ENCODE measurements around the gene ANGPTL2.

The ANGPTL2 gene

DNA sequence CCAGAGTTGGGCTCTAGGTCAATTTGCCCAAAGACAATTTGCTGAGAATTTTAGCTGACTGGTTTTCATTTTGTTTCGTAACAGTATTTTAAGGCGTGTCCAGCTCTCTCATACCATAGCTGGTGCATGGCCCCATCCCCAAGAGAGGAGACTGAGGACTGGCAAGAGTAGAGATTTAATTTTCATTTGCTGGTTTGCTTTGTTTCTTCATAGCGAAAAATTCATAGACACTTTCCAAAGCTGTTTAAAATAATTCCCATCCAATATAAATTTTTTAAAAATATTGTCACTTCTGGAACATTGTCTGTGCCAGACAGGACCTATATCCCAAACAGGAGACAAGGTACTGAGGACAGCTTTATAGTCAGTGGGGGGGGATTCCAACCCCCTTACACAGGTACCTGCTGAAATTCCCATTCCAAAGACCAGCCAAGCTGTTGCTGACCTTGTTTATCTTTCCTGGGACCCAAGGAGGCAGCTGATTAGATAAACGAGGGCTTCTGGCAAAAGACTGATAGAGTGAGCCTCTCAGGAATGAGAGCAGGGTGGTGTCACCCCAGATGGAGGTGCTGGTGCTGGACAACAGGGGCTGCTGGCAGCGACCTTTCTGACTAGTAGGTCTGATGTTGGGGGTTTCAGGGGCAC, 6.8 kb upstream of the ANGPTL2 start:
- ChIA-PET POLR2A (ENCODE audit: low non-redundant PET) (no interaction called here), CTCF (interaction anchor here (1.4 kb wide), 1 partner anchor 164 kb away, joined by 3 read pairs; no protein-coding TSS in a partner anchor)
- no peak for DNase-seq (ENCODE audit: low spot score)
- no peak for TF ChIP-seq CTCF (conservative IDR thresholded peaks at IDR 0.05; ENCODE audit: low read depth)
- peak overlapping the region; percentile 27 for H3K27ac ChIP-seq

DNA sequence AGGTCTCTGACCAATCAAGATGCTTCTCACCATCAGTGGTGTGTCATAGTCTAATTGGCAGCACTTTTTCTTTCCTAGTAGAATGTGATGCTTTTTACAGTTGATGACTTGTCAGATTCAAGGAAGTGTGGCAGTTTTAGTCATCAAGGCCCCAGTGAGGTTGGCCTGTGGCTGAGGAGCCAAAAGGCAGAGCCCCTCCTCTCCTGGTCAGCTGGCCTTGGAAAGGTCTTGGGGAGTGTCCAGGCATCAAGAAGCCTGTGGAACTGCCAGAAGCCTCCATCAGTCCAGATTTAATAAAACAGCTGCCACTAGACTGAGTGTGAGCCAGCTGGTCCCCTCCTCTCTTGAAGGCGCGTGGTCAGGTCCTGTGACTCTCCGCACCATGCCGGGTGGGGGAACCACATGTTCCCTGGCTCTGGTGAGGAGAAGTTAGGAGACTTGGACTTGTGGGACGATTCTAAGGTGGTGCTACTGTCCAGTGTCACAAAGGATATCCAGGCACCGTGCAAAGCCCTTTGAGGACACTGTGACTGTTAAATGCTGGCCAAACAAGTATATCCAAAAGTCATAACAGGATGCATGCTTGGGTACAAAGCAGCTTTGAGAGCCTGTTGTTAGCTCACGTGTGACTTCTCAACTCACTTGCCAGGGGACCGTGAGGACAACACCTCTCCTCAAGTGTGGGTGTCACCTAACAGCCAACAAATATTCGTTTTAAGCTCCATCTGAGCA, 6.1 kb upstream of the ANGPTL2 start:
- TF ChIP-seq CTCF (conservative IDR thresholded peaks at IDR 0.05; ENCODE audit: low read depth): no peak
- ChIA-PET POLR2A (ENCODE audit: low non-redundant PET) (no interaction called here), CTCF (interaction anchor here (1.4 kb wide), 1 partner anchor 163 kb away, joined by 3 read pairs; no protein-coding TSS in a partner anchor)
- H3K27ac ChIP-seq: peak overlapping the region; percentile 46
- peak; percentile 65 for DNase-seq (ENCODE audit: low spot score)

DNA sequence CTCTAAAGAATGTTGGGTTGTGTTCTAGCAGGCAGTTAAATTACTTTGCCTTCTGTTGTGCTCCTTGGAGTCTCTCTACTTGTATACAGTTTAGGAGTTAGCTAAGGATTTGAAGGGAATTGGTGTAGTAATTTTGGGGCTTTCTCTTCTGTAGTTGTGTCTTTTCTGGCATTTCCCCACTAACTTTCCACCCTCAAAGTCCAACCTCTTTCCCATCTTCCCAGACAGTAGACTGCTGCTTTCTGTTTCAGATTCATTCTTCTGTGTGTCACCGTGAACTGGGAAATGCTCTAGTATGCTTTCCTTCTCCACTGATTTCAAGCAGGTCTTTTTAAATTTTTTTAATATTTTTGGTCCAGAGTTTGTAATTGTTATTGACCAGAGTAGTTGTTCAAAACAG, 4.5 kb upstream of the ANGPTL2 start:
- ChIA-PET CTCF (interaction anchor here (0.7 kb wide), 2 partner anchors 161 to 1491 kb away, joined by 4 to 5 read pairs; no protein-coding TSS in a partner anchor), POLR2A (ENCODE audit: low non-redundant PET) (no interaction called here)
- DNase-seq (ENCODE audit: low spot score): no peak
- TF ChIP-seq CTCF (conservative IDR thresholded peaks at IDR 0.05; ENCODE audit: low read depth): no peak
- H3K27ac ChIP-seq: no peak overlapping the region

DNA sequence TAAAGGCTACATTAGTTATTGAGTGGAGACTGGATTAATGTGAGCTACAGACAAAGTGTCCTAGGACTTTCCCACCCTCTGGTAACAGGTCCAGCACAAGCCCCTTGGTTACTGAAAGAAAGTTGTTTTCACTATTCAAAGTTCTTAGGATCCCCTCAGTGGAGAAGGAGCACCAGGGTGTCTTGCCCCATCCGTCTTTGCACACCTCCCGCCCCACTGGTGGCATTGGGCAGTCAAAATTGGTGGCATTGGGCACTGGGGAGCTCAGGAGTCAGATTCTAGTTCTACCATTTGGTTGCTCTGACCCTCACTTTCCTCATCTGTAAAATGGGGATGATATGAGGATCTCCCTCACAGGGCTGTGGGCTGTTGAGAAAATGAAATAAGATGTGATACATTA, 2.4 kb upstream of the ANGPTL2 start:
- CTCF ChIA-PET: no interaction called here
- DNase-seq (ENCODE audit: low spot score): no peak
- POLR2A ChIA-PET (ENCODE audit: low non-redundant PET): no interaction called here
- no peak overlapping the region for H3K27ac ChIP-seq
- no peak for TF ChIP-seq CTCF (conservative IDR thresholded peaks at IDR 0.05; ENCODE audit: low read depth)

- no peak overlapping the region for H3K27ac ChIP-seq
- TF ChIP-seq CTCF (conservative IDR thresholded peaks at IDR 0.05; ENCODE audit: low read depth): no peak
- CTCF ChIA-PET: interaction anchor here (0.7 to 1.0 kb wide), 2 partner anchors 114 to 1029 kb away, joined by 3 read pairs; no protein-coding TSS in a partner anchor
- DNase-seq (ENCODE audit: low spot score): no peak
- POLR2A ChIA-PET (ENCODE audit: low non-redundant PET): no interaction called here
These were observed 1.7 kb upstream of the ANGPTL2 start for GRCh38 chr9:127124111-127124531.

DNA sequence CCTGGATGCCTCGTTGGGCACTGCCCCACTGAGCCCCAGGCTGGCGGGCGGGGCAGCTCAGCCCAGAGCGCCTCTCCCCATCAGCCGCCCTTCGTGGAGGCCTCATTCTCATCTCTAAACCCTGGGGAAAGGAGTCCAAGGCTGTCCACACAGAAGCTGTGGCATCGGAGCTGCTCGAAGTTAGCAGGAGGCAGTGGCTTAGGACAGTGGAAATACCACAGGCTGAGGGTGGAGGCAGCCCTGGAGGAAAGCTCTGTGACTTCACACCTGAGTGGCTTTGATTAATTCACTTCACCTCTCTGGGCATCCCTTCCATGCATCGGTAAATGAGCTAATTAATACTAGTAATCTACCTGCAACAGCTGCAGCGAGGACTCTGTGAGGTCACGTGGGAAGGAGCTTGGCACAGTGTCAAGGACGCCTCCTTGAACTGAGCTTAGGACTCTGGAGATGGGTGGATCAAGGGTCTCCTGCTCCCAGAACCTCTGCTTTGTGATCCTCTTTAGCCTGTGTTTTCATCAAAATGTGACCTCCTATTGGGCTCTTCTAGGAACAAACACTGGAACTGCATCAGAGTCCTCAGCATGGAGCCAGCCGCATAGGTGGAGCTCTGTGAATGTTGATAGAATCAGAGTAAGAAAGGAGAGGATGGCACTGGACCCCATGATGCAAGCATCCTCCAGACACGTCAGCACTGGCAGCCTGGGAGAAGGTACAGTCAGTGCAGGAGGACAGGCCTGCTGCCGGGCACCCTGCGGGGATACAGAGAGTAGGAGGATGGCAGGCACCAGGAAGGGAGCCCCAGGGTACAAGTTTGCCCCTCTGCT, 842 bp upstream of the ANGPTL2 start:
- POLR2A ChIA-PET (ENCODE audit: low non-redundant PET): no interaction called here
- no peak for TF ChIP-seq CTCF (conservative IDR thresholded peaks at IDR 0.05; ENCODE audit: low read depth)
- peak overlapping the region; percentile 78 for H3K27ac ChIP-seq
- no peak for DNase-seq (ENCODE audit: low spot score)
- CTCF ChIA-PET: interaction anchor here (1.0 kb wide), 1 partner anchor 113 kb away, joined by 3 read pairs; no protein-coding TSS in a partner anchor

Data from RWPE1 (cell line).